GM23248 (cell line): ENCODE results near the gene PXDN. TPM values are rescaled to one million over a fixed set of nuclear protein-coding genes. Genes with fewer than 3 reads are reported as not detected.
"Not testable (repeated sequence)": the region's sequence is repeated elsewhere in the genome, so short reads cannot be mapped to it uniquely, and the experiment has no call there.

Experiments
- DNase-seq: peaks from one replicate; pipeline ENCODE4 v3.0.0-alpha.2; 2015
- H2AFZ ChIP-seq: fragments of 200-600 bp; sonication (generic); 2 replicates; pipeline ENCODE4 v1.6.1; 2016; ENCODE audit warnings: antibody characterized with exemption
- H3F3A ChIP-seq: fragments of 200-600 bp; sonication (generic); 2 replicates; pipeline ENCODE4 v1.6.1; 2016; ENCODE audit warnings: mild to moderate bottlenecking, antibody characterized with exemption, mixed run types; ENCODE audit not compliant: insufficient read depth
- H3K27ac ChIP-seq: fragments of 200-600 bp; sonication (generic); 2 replicates; pipeline ENCODE4 v1.5.1; 2016; ENCODE audit warnings: mild to moderate bottlenecking
- H3K27me3 ChIP-seq: fragments of 200-600 bp; sonication (generic); replicated peaks from 2 replicates; pipeline ENCODE4 v1.6.1; 2016; ENCODE audit warnings: mild to moderate bottlenecking; ENCODE audit not compliant: insufficient read depth
- H3K36me3 ChIP-seq: fragments of 200-600 bp; sonication (generic); 2 replicates; pipeline ENCODE4 v1.6.1; 2016; ENCODE audit warnings: low read depth, mild to moderate bottlenecking
- H3K4me1 ChIP-seq: fragments of 200-600 bp; sonication (generic); 2 replicates; pipeline ENCODE4 v1.6.1; 2016; ENCODE audit warnings: mild to moderate bottlenecking; ENCODE audit not compliant: insufficient read depth
- H3K4me2 ChIP-seq: fragments of 200-600 bp; sonication (generic); one replicate; pipeline ENCODE4 v1.6.1; 2016; ENCODE audit warnings: mild to moderate bottlenecking; ENCODE audit not compliant: unreplicated experiment
- H3K4me3 ChIP-seq: fragments of 200-600 bp; sonication (generic); 2 replicates; pipeline ENCODE4 v1.5.1; 2016; ENCODE audit warnings: mild to moderate bottlenecking
- H3K79me2 ChIP-seq: fragments of 200-600 bp; sonication (generic); 2 replicates; pipeline ENCODE4 v1.6.1; 2016; ENCODE audit warnings: mild to moderate bottlenecking; ENCODE audit not compliant: insufficient read depth
- H3K9ac ChIP-seq: fragments of 200-600 bp; sonication (generic); 2 replicates; pipeline ENCODE4 v1.6.1; 2016; ENCODE audit warnings: mild to moderate bottlenecking
- H3K9me2 ChIP-seq: fragments of 200-600 bp; sonication (generic); 2 replicates; pipeline ENCODE4 v1.6.1; 2016; ENCODE audit warnings: mixed run types, mild to moderate bottlenecking, moderate library complexity; ENCODE audit not compliant: insufficient read depth
- H3K9me3 ChIP-seq: fragments of 200-600 bp; sonication (generic); one replicate; pipeline ENCODE4 v1.6.1; 2017; ENCODE audit warnings: low read depth
- H4K20me1 ChIP-seq: fragments of 200-600 bp; sonication (generic); 2 replicates; pipeline ENCODE4 v1.6.0; 2016; ENCODE audit not compliant: insufficient read depth
- EZH2 ChIP-seq: fragments of 200-600 bp; sonication (generic); IDR thresholded peaks from 2 replicates; pipeline ENCODE4 v1.6.1; 2018; ENCODE audit warnings: antibody characterized with exemption, mild to moderate bottlenecking; ENCODE audit not compliant: insufficient read depth, poor library complexity, severe bottlenecking
- EZH2phosphoT487 ChIP-seq: fragments of 200-600 bp; sonication (generic); IDR thresholded peaks from 2 replicates; pipeline ENCODE4 v1.6.1; 2018; ENCODE audit warnings: antibody characterized with exemption, moderate library complexity, mild to moderate bottlenecking, low read depth; ENCODE audit not compliant: insufficient read depth
- WGBS, 2 experiments: methylation state at CpG; one replicate each; pipeline ENCODE4 v1.1.6; 2015 to 2017; ENCODE audit warnings: low lambda C conversion rate in 2 of 2, low coverage in 1 of 2; ENCODE audit errors: missing lambda C conversion rate in 2 of 2; 5-methylcytosine and 5-hydroxymethylcytosine counted together
- in situ Hi-C: fragments of 300-500 bp; cut with MboI; formaldehyde crosslinking; loops from 2 replicates; pipeline ENCODE4 v1.15.0; 2020
- polyA plus RNA-seq: library from polyadenylated mRNA; unstranded; fragments of >200 nt; fragmentation: Nextera tagmentation; extraction: Ambion mirVana; gene quantifications from 2 replicates; pipeline ENCODE4 v1.2.1, GENCODE V29; 2016
- total RNA-seq: library from RNA; depleted of rRNA; stranded (reverse); fragments of >200 nt; shearing (Covaris generic); gene quantifications from 2 replicates; pipeline ENCODE4 v1.2.3, GENCODE V29; 2014

The PXDN gene
- total and polyA plus RNA-seq, 2 experiments from 2014 or later = 222 to 263 TPM

GRCh38 chr2:1717113-1717512 lies 27.2 kb downstream of the PXDN start:
- TF ChIP-seq EZH2phosphoT487 = no peak
- no peak for TF ChIP-seq EZH2
- in situ Hi-C loops = no loop called here
- Histone ChIP-seq H3K4me3 (no peak overlapping the region), H3K9me2 (no peaks in the 10 kb centered on the region), H3K79me2 (peaks cover 84% of the 10 kb centered on the region), H3K36me3 (no peaks in the 10 kb centered on the region), H3F3A (peaks cover 13% of the 10 kb centered on the region), H2AFZ (no peak overlapping the region), H3K9ac (no peak overlapping the region), H3K27ac (no peak overlapping the region), H3K27me3 (no peaks in the 10 kb centered on the region), H3K4me1 (peaks cover 25% of the 10 kb centered on the region), H3K9me3 (no peaks in the 10 kb centered on the region), H3K4me2 (no peak overlapping the region), H4K20me1 (no peaks in the 10 kb centered on the region; the same call in 1 of the 2 replicates)
- WGBS, 2 experiments = 82 to 86% methylated on average over 9 of the region's 9 CpGs
- DNase-seq = peak; percentile 16

- no peaks in the 10 kb centered on the region for H3K9me2 ChIP-seq
Measured at GRCh38 chr2:1716441-1716840, 27.9 kb downstream of the PXDN start.

GRCh38 chr2:1716014-1716305 lies 28.4 kb downstream of the PXDN start:
- in situ Hi-C loops, H3K4me2 ChIP-seq, H3K27me3 ChIP-seq, H3F3A ChIP-seq, H3K9me2 ChIP-seq, H2AFZ ChIP-seq, H4K20me1 ChIP-seq, H3K36me3 ChIP-seq, H3K4me3 ChIP-seq, H3K9ac ChIP-seq, H3K9me3 ChIP-seq, H3K27ac ChIP-seq, DNase-seq: not testable (repeated sequence)
- H3K79me2 ChIP-seq = peaks cover 90% of the 10 kb centered on the region
- peaks cover 16% of the 10 kb centered on the region for H3K4me1 ChIP-seq
- WGBS, 2 experiments = 94 to 100% methylated on average over 2 of the region's 2 CpGs

More at GRCh38 chr2:1716441-1716840, 27.9 kb downstream of the PXDN start:
- Histone ChIP-seq H3K9ac (no peak overlapping the region), H3K27ac (no peak overlapping the region), H3K36me3 (no peaks in the 10 kb centered on the region), H3K9me3 (no peaks in the 10 kb centered on the region), H3K27me3 (no peaks in the 10 kb centered on the region), H3K79me2 (peaks cover 90% of the 10 kb centered on the region), H2AFZ (no peak overlapping the region), H3K4me3 (no peak overlapping the region), H4K20me1 (no peaks in the 10 kb centered on the region; the same call in 1 of the 2 replicates), H3F3A (peaks cover 9% of the 10 kb centered on the region), H3K4me2 (no peak overlapping the region), H3K4me1 (peaks cover 21% of the 10 kb centered on the region)
- TF ChIP-seq EZH2 (no peak), EZH2phosphoT487 (no peak)
- WGBS, 2 experiments = 96 to 97% methylated on average over 9 of the region's 9 CpGs
- in situ Hi-C loops = no loop called here
- DNase-seq = no peak

GRCh38 chr2:1715184-1716013 lies 28.9 kb downstream of the PXDN start:
- Histone ChIP-seq H3K9me2 (no peaks in the 10 kb centered on the region), H3K27ac (0 out of 2 replicates have a peak overlapping the region, but pooled peaks have one; percentile 26), H3K4me2 (no peak overlapping the region), H4K20me1 (no peaks in the 10 kb centered on the region; the same call in 1 of the 2 replicates), H3K79me2 (peaks cover 87% of the 10 kb centered on the region), H3K4me1 (peaks cover 12% of the 10 kb centered on the region; the same call in 1 of the 2 replicates), H3K27me3 (no peaks in the 10 kb centered on the region), H3F3A (no peaks in the 10 kb centered on the region), H2AFZ (no peak overlapping the region), H3K9ac (peak overlapping the region; percentile 42), H3K9me3 (no peaks in the 10 kb centered on the region), H3K4me3 (no peak overlapping the region), H3K36me3 (no peaks in the 10 kb centered on the region)
- 30 to 32% methylated on average over 19 to 22 of the region's 22 CpGs for WGBS, 2 experiments
- TF ChIP-seq EZH2phosphoT487 = no peak
- TF ChIP-seq EZH2 = no peak
- DNase-seq = peak; percentile 68
- in situ Hi-C loops = no loop called here
